ENCODE measurements around the gene PAFAH1B2.

GRCh38 chr11:117199916-117200812, 56.1 kb downstream of the PAFAH1B2 start:
- no peak for TF ChIP-seq POLR2AphosphoS5 (IDR thresholded peaks at IDR 0.05; ENCODE audit: low read depth, low read length)
- TF ChIP-seq TAF1 (IDR thresholded peaks at IDR 0.05; ENCODE audit: borderline replicate concordance, low read depth, low read length), result no peak

Measured in GM12892 (cell line).